GM18505 (cell line): ENCODE data around the gene FOXC2.

Experiments used
- ATAC-seq: cut with Tn5 transposase; IDR thresholded peaks from one replicate; pipeline ENCODE4 v1.9.1; 2021; ENCODE audit not compliant: unreplicated experiment
- POLR2A ChIP-seq: IDR thresholded peaks from 4 replicates; pipeline ENCODE4 v1.6.1; 2011; ENCODE audit warnings: borderline replicate concordance; ENCODE audit not compliant: insufficient read depth, insufficient read length; ENCODE audit errors: extremely low read depth

FOXC2 gene

GRCh38 chr16:86570558-86571529, 4.2 kb downstream of the FOXC2 start:
- TF ChIP-seq POLR2A, result no peak
- no peak for ATAC-seq

- no peak for TF ChIP-seq POLR2A
- no peak for ATAC-seq
Observed at GRCh38 chr16:86571530-86571915, 4.9 kb downstream of the FOXC2 start.

GRCh38 chr16:86572041-86572521, 5.5 kb downstream of the FOXC2 start:
- no peak for TF ChIP-seq POLR2A
- ATAC-seq, result no peak

GRCh38 chr16:86572606-86573005, 6.0 kb downstream of the FOXC2 start:
- TF ChIP-seq POLR2A, result no peak
- ATAC-seq, result no peak

- TF ChIP-seq POLR2A, result no peak
- no peak for ATAC-seq
Observed at GRCh38 chr16:86573215-86573614, 6.6 kb downstream of the FOXC2 start.

- TF ChIP-seq POLR2A, result no peak
- ATAC-seq, result no peak
Observed at GRCh38 chr16:86573646-86574508, 7.2 kb downstream of the FOXC2 start.

- no peak for ATAC-seq
- no peak for TF ChIP-seq POLR2A
Observed at GRCh38 chr16:86574646-86575045, 8.0 kb downstream of the FOXC2 start.

GRCh38 chr16:86575095-86575685, 8.6 kb downstream of the FOXC2 start:
- ATAC-seq, result no peak
- no peak for TF ChIP-seq POLR2A

GRCh38 chr16:86575754-86576557, 9.3 kb downstream of the FOXC2 start:
- ATAC-seq, result no peak
- TF ChIP-seq POLR2A, result no peak

GRCh38 chr16:86576591-86577313, 10.1 kb downstream of the FOXC2 start:
- no peak for ATAC-seq
- no peak for TF ChIP-seq POLR2A

GRCh38 chr16:86577314-86577971, 10.8 kb downstream of the FOXC2 start:
- ATAC-seq, result no peak

More at GRCh38 chr16:86577314-86577971, 10.8 kb downstream of the FOXC2 start:
- no peak for TF ChIP-seq POLR2A
